OCI-LY7 (cell line): ENCODE results near the gene ZDHHC14.

Source experiments
- EZH2phosphoT487 ChIP-seq: fragments of 200-600 bp; sonication (generic); IDR thresholded peaks from 2 replicates; pipeline ENCODE4 v1.6.1; 2018; ENCODE audit warnings: low read depth, borderline replicate concordance, mild to moderate bottlenecking, mixed run types, antibody characterized with exemption, low read length, moderate library complexity, mixed read lengths
- TF ChIP-seq, protein P1 (sequence below): fragments of 200-600 bp; sonication (generic); conservative IDR thresholded peaks from 2 replicates; pipeline ENCODE4 v1.5.1; 2014; ENCODE audit warnings: mild to moderate bottlenecking, antibody characterized with exemption, low read length, moderate library complexity, mixed read lengths

DNA sequence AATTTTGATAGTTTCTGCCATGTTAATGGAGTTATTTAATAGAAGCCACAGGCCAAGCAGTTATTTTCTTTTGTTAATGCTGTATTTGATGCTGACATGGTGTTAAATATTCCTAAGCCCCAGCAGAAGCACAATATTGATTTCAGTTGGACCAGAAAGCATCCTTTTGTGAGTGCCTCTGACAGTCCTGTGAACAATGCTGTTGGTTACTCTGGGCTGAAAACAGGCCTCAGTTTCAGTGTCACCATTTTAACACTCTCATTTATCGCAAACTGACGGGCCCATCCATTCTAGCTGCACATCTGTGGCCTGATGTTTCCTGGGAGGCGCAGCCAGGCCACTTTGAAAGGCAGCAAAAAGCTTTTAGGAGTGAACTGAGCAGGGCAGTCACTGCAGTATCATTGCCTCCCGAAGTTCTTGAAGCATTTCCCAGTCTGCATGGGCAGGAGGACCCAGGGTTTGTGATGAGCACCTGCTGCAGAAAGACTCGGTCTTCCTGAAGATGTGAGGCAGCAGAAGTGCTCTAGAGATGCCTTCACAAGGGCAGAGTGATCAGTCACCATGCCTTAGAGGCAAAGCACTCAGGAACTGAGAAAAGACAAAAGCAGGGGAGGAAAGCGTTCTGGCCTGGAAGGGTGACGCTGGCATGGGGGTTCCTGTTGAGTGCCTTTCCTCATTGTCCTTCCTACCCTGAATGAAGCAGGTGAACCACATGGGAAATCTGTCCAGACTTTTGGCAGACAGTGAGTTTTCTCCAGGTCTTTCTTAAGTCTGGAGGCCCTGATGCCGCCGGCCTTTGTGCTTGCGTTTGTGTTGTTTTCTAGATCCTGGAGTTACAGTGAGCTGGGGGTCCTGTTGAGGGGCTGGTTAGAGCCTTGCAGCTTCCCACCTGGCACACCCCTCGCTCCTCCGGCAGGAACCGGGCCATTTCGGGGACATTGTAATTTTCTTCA lies 74.0 kb downstream of the ZDHHC14 start:
- TF ChIP-seq, protein P1, sequence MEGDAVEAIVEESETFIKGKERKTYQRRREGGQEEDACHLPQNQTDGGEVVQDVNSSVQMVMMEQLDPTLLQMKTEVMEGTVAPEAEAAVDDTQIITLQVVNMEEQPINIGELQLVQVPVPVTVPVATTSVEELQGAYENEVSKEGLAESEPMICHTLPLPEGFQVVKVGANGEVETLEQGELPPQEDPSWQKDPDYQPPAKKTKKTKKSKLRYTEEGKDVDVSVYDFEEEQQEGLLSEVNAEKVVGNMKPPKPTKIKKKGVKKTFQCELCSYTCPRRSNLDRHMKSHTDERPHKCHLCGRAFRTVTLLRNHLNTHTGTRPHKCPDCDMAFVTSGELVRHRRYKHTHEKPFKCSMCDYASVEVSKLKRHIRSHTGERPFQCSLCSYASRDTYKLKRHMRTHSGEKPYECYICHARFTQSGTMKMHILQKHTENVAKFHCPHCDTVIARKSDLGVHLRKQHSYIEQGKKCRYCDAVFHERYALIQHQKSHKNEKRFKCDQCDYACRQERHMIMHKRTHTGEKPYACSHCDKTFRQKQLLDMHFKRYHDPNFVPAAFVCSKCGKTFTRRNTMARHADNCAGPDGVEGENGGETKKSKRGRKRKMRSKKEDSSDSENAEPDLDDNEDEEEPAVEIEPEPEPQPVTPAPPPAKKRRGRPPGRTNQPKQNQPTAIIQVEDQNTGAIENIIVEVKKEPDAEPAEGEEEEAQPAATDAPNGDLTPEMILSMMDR = no peak
- TF ChIP-seq EZH2phosphoT487 = no peak
